Thoracic aorta (tissue), 2 donors: Measurements from ENCODE around the gene TNFAIP2. TPM values are rescaled to one million over a fixed set of nuclear protein-coding genes. Genes with fewer than 3 reads are reported as not detected.
A peak's percentile ranks its signal among the peaks of the same experiment; 100 is the strongest.
"Not testable (repeated sequence)": the region's sequence is repeated elsewhere in the genome, so short reads cannot be mapped to it uniquely, and the experiment has no call there.

Source experiments
- ATAC-seq: fragments of 150-250 bp; one replicate; pipeline ENCODE4 v1.8.0; 2017; ENCODE audit warnings: low read depth; ENCODE audit not compliant: insufficient number of reproducible peaks, low FRiP score
- DNase-seq: peaks from one replicate; pipeline ENCODE4 v3.0.0-alpha.2; 2020; ENCODE audit warnings: low spot score
- H3K27ac ChIP-seq, 2 donors: fragments of 200-600 bp; sonication (generic); 1 replicate in 1 of 2; 2 replicates in 1 of 2; pipeline ENCODE4 v1.5.1; 2016; ENCODE audit warnings: mild to moderate bottlenecking in 2 of 2, moderate library complexity in 2 of 2
- H3K27me3 ChIP-seq: fragments of 200-600 bp; sonication (generic); replicated peaks from 2 replicates; pipeline ENCODE4 v1.6.0; 2016; ENCODE audit warnings: mild to moderate bottlenecking; ENCODE audit not compliant: insufficient read depth
- H3K36me3 ChIP-seq: fragments of 200-600 bp; sonication (generic); one replicate; pipeline ENCODE4 v1.5.1; 2016
- H3K4me1 ChIP-seq, 2 donors: fragments of 200-600 bp; sonication (generic); 1 replicate in 1 of 2; 2 replicates in 1 of 2; pipeline versions ENCODE4 v1.5.1 to v1.6.0; 2016; ENCODE audit warnings: low read depth in 2 of 2, mild to moderate bottlenecking in 1 of 2; ENCODE audit not compliant: control insufficient read depth in 1 of 2
- H3K4me3 ChIP-seq: fragments of 200-600 bp; sonication (generic); 2 replicates; pipeline ENCODE4 v1.5.1; 2016; ENCODE audit warnings: mild to moderate bottlenecking
- H3K9me3 ChIP-seq: fragments of 200-600 bp; sonication (generic); 2 replicates; pipeline ENCODE4 v1.5.1; 2016
- CTCF ChIP-seq: fragments of 200-600 bp; sonication (generic); IDR thresholded peaks from one replicate; pipeline ENCODE4 v1.5.1; 2019; ENCODE audit warnings: antibody characterized with exemption
- total RNA-seq, 2 donors: library from RNA; depleted of rRNA; stranded (reverse); fragments of >200 nt; gene quantifications; one replicate each; pipeline versions ENCODE4 v1.1.0 to v1.2.3, GENCODE V29; 2016

TNFAIP2 gene
- total RNA-seq, 2 donors from 2014 or later, result 135 to 228 TPM

- no peak for TF ChIP-seq CTCF
- Histone ChIP-seq H3K36me3 (no peaks in the 10 kb centered on the region), H3K4me3 (no peak overlapping the region), H3K9me3 (no peaks in the 10 kb centered on the region), H3K27ac (peak overlapping the region; percentile 10 to 19), H3K4me1 (peaks cover 12 to 34% of the 10 kb centered on the region in 2 donors), H3K27me3 (no peaks in the 10 kb centered on the region)
- ATAC-seq, result no peak
- peak; percentile 28 for DNase-seq
Measured at GRCh38 chr14:103118018-103118662, 5.1 kb upstream of the TNFAIP2 start.

- no peak for DNase-seq
Measured at GRCh38 chr14:103118663-103119404, 4.4 kb upstream of the TNFAIP2 start.

GRCh38 chr14:103119527-103119926, 3.7 kb upstream of the TNFAIP2 start:
- ATAC-seq, H3K27me3 ChIP-seq, DNase-seq, H3K9me3 ChIP-seq, H3K36me3 ChIP-seq, H3K4me3 ChIP-seq, H3K27ac ChIP-seq: not testable (repeated sequence)
- peaks cover 12 to 45% of the 10 kb centered on the region in 2 donors for H3K4me1 ChIP-seq

More at GRCh38 chr14:103118663-103119404, 4.4 kb upstream of the TNFAIP2 start:
- ATAC-seq, result no peak
- no peak overlapping the region for H3K4me3 ChIP-seq
- no peaks in the 10 kb centered on the region for H3K36me3 ChIP-seq
- peaks cover 12 to 38% of the 10 kb centered on the region in 2 donors for H3K4me1 ChIP-seq
- peak overlapping the region; percentile 10 to 19 for H3K27ac ChIP-seq
- no peaks in the 10 kb centered on the region for H3K27me3 ChIP-seq
- H3K9me3 ChIP-seq, result no peaks in the 10 kb centered on the region
- no peak for TF ChIP-seq CTCF

GRCh38 chr14:103121121-103121845, 2.0 kb upstream of the TNFAIP2 start:
- H3K4me3 ChIP-seq, result peak overlapping the region; percentile 83
- peaks cover 12 to 48% of the 10 kb centered on the region in 2 donors for H3K4me1 ChIP-seq
- DNase-seq, result no peak
- no peak for TF ChIP-seq CTCF
- no peak for ATAC-seq
- no peaks in the 10 kb centered on the region for H3K9me3 ChIP-seq
- peak overlapping the region; percentile 10 to 71 for H3K27ac ChIP-seq
- H3K27me3 ChIP-seq, result no peaks in the 10 kb centered on the region
- no peaks in the 10 kb centered on the region for H3K36me3 ChIP-seq

GRCh38 chr14:103121846-103122584, 1.2 kb upstream of the TNFAIP2 start:
- peak overlapping the region; percentile 50 to 71 for H3K27ac ChIP-seq
- peak overlapping the region; percentile 83 for H3K4me3 ChIP-seq
- TF ChIP-seq CTCF, result no peak
- H3K27me3 ChIP-seq, result no peaks in the 10 kb centered on the region
- DNase-seq, result no peak
- H3K36me3 ChIP-seq, result no peaks in the 10 kb centered on the region
- no peak for ATAC-seq
- no peaks in the 10 kb centered on the region for H3K9me3 ChIP-seq
- peaks cover 12 to 54% of the 10 kb centered on the region in 2 donors for H3K4me1 ChIP-seq
